NCI-H748 treated with DMSO at 0.1 percent for 48 hours (cell line): Measurements from ENCODE around the gene SLC35B2.
A peak's percentile ranks its signal among the peaks of the same experiment; 100 is the strongest.

Experiments used
- DNase-seq: peaks from one replicate; lab custom pipeline; 2025; lab: John Stamatoyannopoulos, UW

The SLC35B2 gene

DNA sequence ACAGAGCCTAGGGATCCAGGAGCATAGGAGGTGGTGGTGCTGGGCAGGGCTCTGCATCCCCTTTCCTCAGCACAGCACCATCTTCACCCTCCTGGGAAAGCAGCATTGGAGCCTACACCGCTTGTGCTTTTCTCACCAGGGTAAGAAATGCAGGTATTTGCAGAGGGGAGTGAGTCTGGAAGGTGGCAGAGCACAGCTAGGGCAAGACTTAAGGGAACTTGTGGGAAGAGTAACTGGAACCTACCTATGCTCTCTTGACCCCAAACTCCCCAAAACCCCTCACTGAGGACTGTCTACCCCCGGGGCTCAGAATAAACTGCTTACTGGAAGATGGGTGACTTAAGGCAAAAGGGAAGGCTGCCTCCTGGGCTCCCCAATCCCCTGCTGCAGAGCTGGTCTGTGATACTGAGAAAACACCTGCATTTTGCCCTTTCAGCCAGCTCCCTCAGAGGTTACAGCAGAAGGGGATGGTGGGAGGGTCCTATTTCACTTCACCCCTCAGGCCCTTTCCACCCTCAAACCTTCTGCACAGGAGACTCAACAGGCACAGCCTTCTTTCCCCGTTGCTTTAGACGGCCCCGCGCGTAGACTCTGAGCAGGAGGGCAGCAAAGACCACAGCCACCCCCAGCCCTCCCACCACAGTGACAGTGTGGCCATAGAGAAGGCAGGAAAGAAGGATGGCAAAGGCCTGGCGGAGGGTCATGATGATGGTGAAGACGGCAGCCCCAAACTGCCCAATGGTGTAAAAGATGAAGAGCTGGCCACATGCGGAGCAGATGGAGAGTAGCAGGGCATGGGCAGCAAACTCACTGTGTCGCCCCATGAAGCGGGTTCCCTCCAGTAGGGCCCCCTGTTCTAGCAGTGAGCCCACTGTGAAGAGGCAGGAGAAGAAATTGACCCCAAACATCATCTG is 2.9 kb downstream of the SLC35B2 start:
- DNase-seq, result no peak

DNA sequence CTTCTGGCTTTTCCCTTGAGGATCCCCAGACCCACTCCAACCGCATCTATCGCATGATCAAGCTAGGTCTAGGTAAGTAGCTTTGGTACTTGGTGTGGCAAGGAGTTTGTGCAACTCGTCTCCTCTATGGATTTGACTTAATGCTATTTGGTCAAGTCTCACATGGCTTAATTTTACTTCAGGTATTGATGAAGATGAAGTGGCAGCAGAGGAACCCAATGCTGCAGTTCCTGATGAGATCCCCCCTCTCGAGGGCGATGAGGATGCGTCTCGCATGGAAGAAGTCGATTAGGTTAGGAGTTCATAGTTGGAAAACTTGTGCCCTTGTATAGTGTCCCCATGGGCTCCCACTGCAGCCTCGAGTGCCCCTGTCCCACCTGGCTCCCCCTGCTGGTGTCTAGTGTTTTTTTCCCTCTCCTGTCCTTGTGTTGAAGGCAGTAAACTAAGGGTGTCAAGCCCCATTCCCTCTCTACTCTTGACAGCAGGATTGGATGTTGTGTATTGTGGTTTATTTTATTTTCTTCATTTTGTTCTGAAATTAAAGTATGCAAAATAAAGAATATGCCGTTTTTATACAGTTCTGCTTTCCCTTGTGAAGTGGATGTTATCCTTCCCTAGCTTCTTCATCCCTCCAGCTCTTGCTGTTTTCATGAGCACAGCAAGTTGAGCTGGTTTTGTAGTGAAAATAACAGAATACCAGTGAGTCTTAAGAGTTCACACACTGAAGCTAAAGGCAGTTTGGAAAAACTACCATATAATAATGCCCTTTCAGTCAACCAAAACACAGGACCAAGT is 3.8 kb downstream of the SLC35B2 start:
- DNase-seq, result no peak

- DNase-seq, result no peak
Observed at GRCh38 chr6:44251576-44252524, 5.5 kb downstream of the SLC35B2 start.

DNA sequence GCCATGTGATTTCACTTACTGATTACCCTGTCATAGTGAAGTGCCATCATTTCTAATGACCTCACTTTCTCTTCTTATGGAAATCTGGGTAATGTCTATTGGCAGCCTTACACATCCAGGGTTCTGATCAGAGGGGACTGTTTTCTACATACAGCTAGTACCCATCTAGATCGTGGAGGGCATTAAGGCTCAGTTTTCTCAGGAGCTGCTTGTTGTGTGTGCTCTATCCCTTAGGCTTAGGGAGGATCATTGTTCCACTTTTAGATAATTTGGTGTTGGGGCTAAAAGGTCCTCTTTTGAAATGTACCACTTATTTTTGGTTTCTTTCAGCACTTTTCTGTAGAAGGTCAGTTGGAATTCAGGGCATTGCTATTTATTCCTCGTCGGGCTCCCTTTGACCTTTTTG is 6.6 kb downstream of the SLC35B2 start:
- DNase-seq, result no peak

- no peak for DNase-seq
Observed at GRCh38 chr6:44250067-44250717, 7.1 kb downstream of the SLC35B2 start.

DNA sequence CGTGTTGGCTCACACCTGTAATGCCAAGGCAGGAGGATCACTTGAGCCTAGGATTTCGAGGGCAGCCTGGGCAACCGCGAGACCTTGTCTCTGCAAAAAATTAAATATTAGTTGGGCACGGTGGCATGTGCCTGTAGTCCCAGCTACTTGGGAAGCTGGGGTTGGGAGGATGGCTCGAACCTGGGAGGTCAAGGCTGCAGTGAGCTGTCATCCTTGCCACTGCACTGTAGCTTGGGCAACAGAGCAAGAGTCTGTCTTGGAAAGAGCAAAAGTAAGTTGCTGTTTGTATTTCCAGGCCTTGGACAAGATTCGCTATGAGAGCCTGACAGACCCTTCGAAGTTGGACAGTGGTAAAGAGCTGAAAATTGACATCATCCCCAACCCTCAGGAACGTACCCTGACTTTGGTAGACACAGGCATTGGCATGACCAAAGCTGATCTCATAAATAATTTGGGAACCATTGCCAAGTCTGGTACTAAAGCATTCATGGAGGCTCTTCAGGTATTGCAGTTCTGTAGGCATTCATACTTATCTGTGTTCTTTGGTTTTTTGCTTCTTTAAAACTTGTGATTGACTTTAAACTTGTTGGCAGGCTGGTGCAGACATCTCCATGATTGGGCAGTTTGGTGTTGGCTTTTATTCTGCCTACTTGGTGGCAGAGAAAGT is 8.1 kb downstream of the SLC35B2 start:
- DNase-seq, result no peak

DNA sequence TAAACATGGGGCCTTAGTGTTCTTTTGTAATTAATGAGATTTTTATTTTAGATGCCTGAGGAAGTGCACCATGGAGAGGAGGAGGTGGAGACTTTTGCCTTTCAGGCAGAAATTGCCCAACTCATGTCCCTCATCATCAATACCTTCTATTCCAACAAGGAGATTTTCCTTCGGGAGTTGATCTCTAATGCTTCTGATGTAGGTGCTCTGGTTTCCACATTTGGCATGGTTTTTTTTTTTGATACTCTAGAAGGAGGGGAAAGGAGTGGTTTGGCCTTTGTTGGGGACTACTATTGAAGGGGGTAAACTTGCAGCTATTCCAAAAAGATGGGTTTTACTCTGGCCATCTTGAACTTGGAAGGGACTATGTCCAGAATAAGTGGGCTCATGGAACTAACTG is 8.7 kb downstream of the SLC35B2 start:
- no peak for DNase-seq

GRCh38 chr6:44247338-44248302 is 9.7 kb downstream of the SLC35B2 start:
- DNase-seq, result peak; percentile 46

GRCh38 chr6:44246663-44247337 is 10.5 kb downstream of the SLC35B2 start, which contains the start of gene HSP90AB1:
HSP90AB1 (plus strand) TSS chr6:44247101; CDS start chr6:44248630, 1,529 bp downstream.
- peak; percentile 97 for DNase-seq

- DNase-seq, result peak; percentile 79
Observed at GRCh38 chr6:44245912-44246662, 11.2 kb downstream of the SLC35B2 start.

GRCh38 chr6:44245391-44245911 is 11.9 kb downstream of the SLC35B2 start:
- DNase-seq, result no peak

DNA sequence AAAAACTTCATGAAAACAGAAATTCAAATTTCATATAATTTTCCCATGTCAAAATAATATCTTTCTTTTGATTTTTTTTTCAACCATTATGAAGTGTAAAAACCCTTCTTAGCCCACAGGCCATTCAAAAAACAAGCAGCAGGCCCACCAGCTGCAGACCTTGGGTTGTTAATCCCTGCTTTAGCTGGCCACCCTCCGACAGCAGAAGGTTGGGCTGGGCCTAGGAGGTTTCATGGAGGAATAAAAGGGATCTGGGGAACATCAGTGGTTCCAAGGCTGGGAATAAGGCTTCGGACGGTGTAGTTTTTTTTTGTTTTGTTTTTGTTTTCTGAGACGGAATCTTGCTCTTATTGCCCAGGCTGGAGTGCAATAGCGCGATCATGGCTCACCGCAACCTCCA is 14.0 kb downstream of the SLC35B2 start:
- no peak for DNase-seq

- no peak for DNase-seq
Observed at GRCh38 chr6:44238687-44239350, 18.5 kb downstream of the SLC35B2 start.

GRCh38 chr6:44237813-44238433 is 19.4 kb downstream of the SLC35B2 start:
- DNase-seq, result peak; percentile 54

DNA sequence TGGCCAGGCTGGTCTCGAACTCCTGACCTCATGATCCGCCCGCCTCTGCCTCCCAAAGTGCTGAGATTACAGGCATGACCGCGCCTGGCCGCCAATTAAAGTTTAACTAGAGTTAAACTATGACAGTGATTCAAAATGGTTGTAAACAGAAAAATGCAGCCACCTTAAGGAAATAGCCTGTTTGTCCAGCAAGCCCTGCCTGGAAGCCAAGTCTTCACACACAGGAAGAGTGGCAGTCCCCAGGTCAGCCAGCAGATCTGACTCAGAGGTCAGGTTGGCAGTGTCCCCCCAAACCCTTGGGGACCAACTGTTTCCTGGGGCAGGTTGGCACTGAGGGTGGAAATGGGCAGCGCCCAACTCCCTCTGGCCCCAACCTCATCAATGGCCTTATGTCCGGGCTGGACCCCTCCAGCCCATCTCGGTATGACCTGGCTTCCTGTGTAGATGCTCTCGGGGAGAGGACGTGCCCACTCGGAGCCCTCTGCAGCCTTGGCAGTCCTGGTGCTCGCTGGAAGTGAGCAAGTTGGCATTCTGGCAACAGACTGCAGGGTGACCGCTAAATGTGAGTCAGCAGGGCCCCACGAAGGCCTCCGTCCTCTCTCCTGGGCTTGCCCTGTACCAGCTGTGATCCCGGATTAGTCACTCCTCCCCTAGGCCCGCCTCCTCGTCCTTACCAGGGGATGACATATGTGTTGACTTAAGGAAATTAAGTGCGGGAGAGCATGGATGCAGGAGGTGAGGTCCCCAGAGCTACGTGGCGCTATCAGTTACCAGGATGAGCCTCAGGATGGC is 20.1 kb downstream of the SLC35B2 start:
- DNase-seq, result peak; percentile 91

DNA sequence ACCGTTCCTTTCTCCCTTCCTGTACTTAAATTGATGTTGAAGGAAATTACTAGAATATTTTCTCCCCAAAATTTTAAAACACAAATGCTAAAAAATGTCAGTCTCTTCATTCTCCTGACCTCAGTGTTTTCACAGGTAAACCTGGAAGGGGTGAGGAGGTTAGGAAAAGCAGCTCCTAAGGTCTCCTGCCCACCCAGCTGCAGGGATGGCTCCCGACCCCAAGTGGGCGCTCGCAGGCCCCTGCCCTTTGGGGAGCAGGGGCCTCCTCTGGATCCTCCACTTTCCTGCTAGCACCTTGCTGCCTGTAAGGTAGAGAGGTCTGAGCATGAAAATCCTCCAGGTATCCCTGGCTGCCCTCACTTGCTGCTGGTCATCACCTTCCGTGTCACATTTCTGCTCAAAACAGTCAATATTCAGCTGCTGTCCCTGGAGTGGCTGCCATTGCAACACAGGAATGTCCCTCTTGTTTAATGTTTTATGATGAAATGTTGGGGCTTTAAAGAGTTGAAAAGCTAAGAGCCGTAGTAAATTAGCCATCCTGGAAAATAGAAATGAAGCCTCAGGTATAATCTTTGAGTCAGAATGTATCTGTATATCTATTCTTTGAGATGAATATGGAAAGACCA is 21.3 kb downstream of the SLC35B2 start:
- no peak for DNase-seq
